H9 (cell line): ENCODE measurements around the gene PTMA. TPM values are rescaled to one million over a fixed set of nuclear protein-coding genes. Genes with fewer than 3 reads are reported as not detected.

Source experiments
- DNase-seq: peaks from one replicate; pipeline ENCODE4 v3.0.0-alpha.2; 2017
- H2AFZ ChIP-seq: one replicate; pipeline ENCODE4 v1.6.1; 2013; ENCODE audit warnings: mild to moderate bottlenecking, low read length, control low read depth, moderate library complexity
- H2AK5ac ChIP-seq: 2 replicates; pipeline ENCODE4 v1.6.1; 2013; ENCODE audit warnings: low read length, control low read depth, mixed read lengths; ENCODE audit not compliant: insufficient read length
- H2BK120ac ChIP-seq: one replicate; pipeline ENCODE4 v1.6.1; 2013; ENCODE audit warnings: low read depth, mild to moderate bottlenecking, low read length, control low read depth, inconsistent platforms; ENCODE audit not compliant: poor library complexity, severe bottlenecking
- H2BK12ac ChIP-seq: 2 replicates; pipeline ENCODE4 v1.6.1; 2013; ENCODE audit warnings: low read length, control low read depth, mixed read lengths, low read depth; ENCODE audit not compliant: insufficient read length
- H2BK15ac ChIP-seq: 2 replicates; pipeline ENCODE4 v1.6.1; 2013; ENCODE audit warnings: low read depth, low read length, control low read depth
- H2BK20ac ChIP-seq: one replicate; pipeline ENCODE4 v1.6.1; 2013; ENCODE audit warnings: low read depth, mild to moderate bottlenecking, low read length, control low read depth, inconsistent platforms; ENCODE audit not compliant: poor library complexity, severe bottlenecking
- H2BK5ac ChIP-seq: 2 replicates; pipeline ENCODE4 v1.6.1; 2013; ENCODE audit warnings: low read length, control low read depth, mixed read lengths; ENCODE audit not compliant: insufficient read length
- H3K14ac ChIP-seq: 2 replicates; pipeline ENCODE4 v1.6.1; 2013; ENCODE audit warnings: low read length, control low read depth; ENCODE audit not compliant: insufficient read depth
- H3K18ac ChIP-seq: 2 replicates; pipeline ENCODE4 v1.6.1; 2013; ENCODE audit warnings: low read depth, mild to moderate bottlenecking, mixed read lengths, low read length, control low read depth; ENCODE audit not compliant: insufficient read length
- H3K23ac ChIP-seq: 2 replicates; pipeline ENCODE4 v1.6.1; 2013; ENCODE audit warnings: low read length, control low read depth, mixed read lengths, low read depth; ENCODE audit not compliant: insufficient read length
- H3K23me2 ChIP-seq: 2 replicates; pipeline ENCODE4 v1.6.1; 2013; ENCODE audit warnings: low read depth, mild to moderate bottlenecking, mixed read lengths, low read length, control low read depth; ENCODE audit not compliant: insufficient read length, poor library complexity, severe bottlenecking
- H3K27ac ChIP-seq: 2 replicates; pipeline ENCODE4 v1.5.1; 2013; ENCODE audit warnings: low read length, control low read depth, mixed read lengths, low read depth; ENCODE audit not compliant: insufficient read length
- H3K27me3 ChIP-seq: 2 replicates; pipeline ENCODE4 v1.6.1; 2013; ENCODE audit warnings: low read length, control low read depth, inconsistent platforms; ENCODE audit not compliant: insufficient read depth
- H3K4ac ChIP-seq: 2 replicates; pipeline ENCODE4 v1.6.1; 2013; ENCODE audit warnings: low read depth, mild to moderate bottlenecking, control low read depth, inconsistent platforms, low read length, moderate library complexity
- H3K4me1 ChIP-seq: 2 replicates; pipeline ENCODE4 v1.6.1; 2013; ENCODE audit warnings: low read length, control low read depth, inconsistent platforms; ENCODE audit not compliant: insufficient read depth
- H3K4me2 ChIP-seq: 2 replicates; pipeline ENCODE4 v1.6.1; 2013; ENCODE audit warnings: low read length, control low read depth, mixed read lengths; ENCODE audit not compliant: insufficient read length, insufficient read depth
- H3K56ac ChIP-seq: 2 replicates; pipeline ENCODE4 v1.6.1; 2013; ENCODE audit warnings: low read depth, mild to moderate bottlenecking, mixed read lengths, low read length, control low read depth; ENCODE audit not compliant: insufficient read length
- H3K79me1 ChIP-seq: 2 replicates; pipeline ENCODE4 v1.6.1; 2013; ENCODE audit warnings: low read depth, mild to moderate bottlenecking, moderate library complexity, low read length, control low read depth, inconsistent platforms; ENCODE audit not compliant: insufficient read depth, poor library complexity, severe bottlenecking
- H3K79me2 ChIP-seq: 2 replicates; pipeline ENCODE4 v1.6.1; 2013; ENCODE audit warnings: low read length, control low read depth, inconsistent platforms; ENCODE audit not compliant: insufficient read depth
- H3K9ac ChIP-seq: 2 replicates; pipeline ENCODE4 v1.6.1; 2013; ENCODE audit warnings: low read length, control low read depth, mixed read lengths; ENCODE audit not compliant: insufficient read length; ENCODE audit errors: extremely low read depth
- H3K9me3 ChIP-seq: one replicate; pipeline ENCODE4 v1.6.1; 2013; ENCODE audit warnings: low read depth, low read length, inconsistent platforms; ENCODE audit not compliant: control insufficient read depth
- H3T11ph ChIP-seq: one replicate; pipeline ENCODE4 v1.6.1; 2013; ENCODE audit warnings: mild to moderate bottlenecking, low read length, control low read depth, inconsistent platforms
- H4K20me1 ChIP-seq: one replicate; pipeline ENCODE4 v1.6.1; 2013; ENCODE audit not compliant: control insufficient read depth, insufficient read length, insufficient read depth
- H4K5ac ChIP-seq: 2 replicates; pipeline ENCODE4 v1.6.1; 2013; ENCODE audit warnings: low read depth, mild to moderate bottlenecking, mixed read lengths, low read length, control low read depth; ENCODE audit not compliant: insufficient read length
- H4K8ac ChIP-seq: replicated peaks from 2 replicates; pipeline ENCODE4 v1.6.1; 2013; ENCODE audit warnings: low read length, control low read depth, mixed read lengths, low read depth; ENCODE audit not compliant: insufficient read length
- H4K91ac ChIP-seq: 2 replicates; pipeline ENCODE4 v1.6.1; 2013; ENCODE audit warnings: low read depth, mild to moderate bottlenecking, moderate library complexity, mixed read lengths, low read length, control low read depth; ENCODE audit not compliant: insufficient read length
- H3K27ac Mint-ChIP-seq, 3 experiments: 2 replicates in 2 of 3; 3 replicates in 1 of 3; pipeline ENCODE4 v1.8.0; 2020 to 2021; ENCODE audit warnings: mixed read lengths in 3 of 3, mild to moderate bottlenecking in 1 of 3, moderate library complexity in 1 of 3
- H3K27me3 Mint-ChIP-seq: 2 replicates; pipeline ENCODE4 v1.8.0; 2021; ENCODE audit warnings: low read depth, mild to moderate bottlenecking, moderate library complexity, mixed read lengths
- H3K36me3 Mint-ChIP-seq, 3 experiments: 2 replicates in 2 of 3; 3 replicates in 1 of 3; pipeline ENCODE4 v1.8.0; 2020 to 2021; ENCODE audit warnings: low read depth in 3 of 3, mixed read lengths in 3 of 3; ENCODE audit not compliant: insufficient read depth in 1 of 3
- H3K4me1 Mint-ChIP-seq, 2 experiments: 2 replicates each; pipeline ENCODE4 v1.8.0; 2020; ENCODE audit warnings: mixed read lengths in 2 of 2
- H3K4me3 Mint-ChIP-seq, 2 experiments: 2 replicates in 1 of 2; 3 replicates in 1 of 2; pipeline ENCODE4 v1.8.0; 2020 to 2021; ENCODE audit warnings: mild to moderate bottlenecking in 2 of 2, mixed read lengths in 2 of 2, moderate library complexity in 1 of 2
- H3K9me3 Mint-ChIP-seq, 2 experiments: 2 replicates in 1 of 2; 3 replicates in 1 of 2; pipeline ENCODE4 v1.8.0; 2020; ENCODE audit warnings: mild to moderate bottlenecking in 2 of 2, mixed read lengths in 2 of 2, moderate library complexity in 1 of 2
- CTCF ChIP-seq: fragments of 200-600 bp; sonication (generic); conservative IDR thresholded peaks from 3 replicates; pipeline ENCODE4 v1.8.0; 2021; ENCODE audit warnings: antibody characterized with exemption, mild to moderate bottlenecking
- WGBS: extraction: QIAGEN DNeasy Blood & Tissue Kit; methylation state at CpG from one replicate; pipeline ENCODE4 v1.1.7; 2013; ENCODE audit warnings: missing lambda C conversion rate, low lambda C conversion rate, mixed read lengths; ENCODE audit not compliant: insufficient read length; ENCODE audit errors: extremely low coverage; 5-methylcytosine and 5-hydroxymethylcytosine counted together
- total RNA-seq: library from RNA; stranded (reverse); gene quantifications from 2 replicates; pipeline ENCODE4 v1.2.1, GENCODE V29; 2021

Gene PTMA
- total RNA-seq, 1 experiment from 2014 or later, result 1,963 TPM

DNA sequence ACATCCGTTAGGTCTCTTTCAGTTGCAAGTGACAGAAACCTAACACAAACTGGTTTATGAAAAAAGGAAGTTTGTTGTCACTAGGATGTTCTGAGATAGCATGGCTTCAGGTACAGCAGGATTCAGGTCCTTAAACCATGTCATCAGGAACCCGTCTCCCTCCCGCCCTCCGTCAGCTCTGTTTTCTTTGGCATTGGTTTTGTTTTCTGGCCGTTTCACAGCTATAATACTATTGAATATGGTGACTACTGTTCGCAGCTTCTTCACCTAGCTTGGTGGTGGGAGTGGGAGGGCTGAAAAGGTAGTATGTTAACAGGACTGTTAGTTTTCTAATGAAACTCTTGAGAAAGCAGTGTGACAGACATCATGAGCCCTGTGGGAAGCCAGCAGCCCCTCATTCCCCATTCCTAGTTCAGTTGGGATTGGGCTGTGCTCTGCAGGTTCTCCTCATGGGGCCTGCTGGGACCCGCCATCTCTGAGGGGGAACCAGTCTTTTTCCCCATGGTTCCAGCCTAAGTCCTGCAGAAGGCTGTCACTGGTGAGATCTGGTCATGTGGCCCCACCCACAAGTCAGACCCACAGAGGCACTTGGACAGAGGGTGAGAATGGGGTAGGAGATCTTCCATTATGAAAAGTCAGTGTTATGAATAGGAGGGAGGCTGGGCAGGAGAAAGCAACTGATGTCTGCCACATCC lies 12.1 kb downstream of the PTMA start:
- Histone ChIP-seq H3K14ac (no peak overlapping the region), H4K20me1 (no peaks in the 10 kb centered on the region), H3K56ac (no peak overlapping the region), H4K8ac (no peak overlapping the region), H2BK15ac (no peak overlapping the region), H3K27me3 (no peaks in the 10 kb centered on the region), H3K27ac (no peak overlapping the region), H2AFZ (no peak overlapping the region), H3K4ac (no peak overlapping the region), H2BK5ac (no peak overlapping the region), H3K23ac (no peak overlapping the region), H3K18ac (no peak overlapping the region), H3K4me2 (no peak overlapping the region), H2BK12ac (no peak overlapping the region), H3K79me1 (no peaks in the 10 kb centered on the region), H3K9me3 (no peaks in the 10 kb centered on the region), H3K9ac (no peak overlapping the region), H4K91ac (no peak overlapping the region), H2AK5ac (no peak overlapping the region), H2BK20ac (no peak overlapping the region), H3K23me2 (no peaks in the 10 kb centered on the region), H3T11ph (no peak overlapping the region), H2BK120ac (no peak overlapping the region), H4K5ac (no peak overlapping the region), H3K4me1 (no peaks in the 10 kb centered on the region), H3K79me2 (no peaks in the 10 kb centered on the region)
- Mint-ChIP-seq H3K4me1 (peaks cover 22 to 30% of the 10 kb centered on the region in 2 experiments), H3K27ac (no peak overlapping the region), H3K36me3 (peaks cover 1 to 7% (median 4%) of the 10 kb centered on the region in 3 experiments; a peak in 5 of 7 replicates), H3K4me3 (no peak overlapping the region), H3K9me3 (no peaks in the 10 kb centered on the region), H3K27me3 (peaks cover 5% of the 10 kb centered on the region)
- DNase-seq, result no peak
- no peak for TF ChIP-seq CTCF
- no CpG with 5 or more reads among the region's 7 CpGs for WGBS
